HG03175 (cell line): ENCODE data around the gene SPR.

Experiments
- ATAC-seq: cut with Tn5 transposase; IDR thresholded peaks from one replicate; pipeline ENCODE4 v1.9.1; 2021; ENCODE audit warnings: mild to moderate bottlenecking, moderate library complexity; ENCODE audit not compliant: unreplicated experiment

SPR gene

DNA sequence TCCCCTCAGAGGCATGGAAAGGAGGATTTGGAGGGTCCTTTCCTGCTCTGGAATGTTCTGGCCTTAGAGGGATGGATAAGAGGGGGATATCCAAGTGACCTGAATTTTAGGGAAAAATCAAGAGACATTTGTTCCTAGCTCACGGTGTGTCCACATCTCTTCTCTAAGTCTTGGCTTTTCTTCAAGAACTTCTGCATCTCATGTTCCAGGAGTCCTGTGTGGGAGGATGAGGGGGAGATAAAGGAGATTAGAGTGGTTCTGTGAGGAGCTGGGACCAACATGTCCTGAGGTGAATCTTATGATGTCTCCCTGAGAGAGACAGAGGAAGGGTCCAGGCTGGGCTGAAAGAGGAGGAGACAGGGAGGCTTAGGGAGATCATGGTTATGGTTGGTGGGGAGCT lies 41.8 kb downstream of the SPR start:
- no peak for ATAC-seq

DNA sequence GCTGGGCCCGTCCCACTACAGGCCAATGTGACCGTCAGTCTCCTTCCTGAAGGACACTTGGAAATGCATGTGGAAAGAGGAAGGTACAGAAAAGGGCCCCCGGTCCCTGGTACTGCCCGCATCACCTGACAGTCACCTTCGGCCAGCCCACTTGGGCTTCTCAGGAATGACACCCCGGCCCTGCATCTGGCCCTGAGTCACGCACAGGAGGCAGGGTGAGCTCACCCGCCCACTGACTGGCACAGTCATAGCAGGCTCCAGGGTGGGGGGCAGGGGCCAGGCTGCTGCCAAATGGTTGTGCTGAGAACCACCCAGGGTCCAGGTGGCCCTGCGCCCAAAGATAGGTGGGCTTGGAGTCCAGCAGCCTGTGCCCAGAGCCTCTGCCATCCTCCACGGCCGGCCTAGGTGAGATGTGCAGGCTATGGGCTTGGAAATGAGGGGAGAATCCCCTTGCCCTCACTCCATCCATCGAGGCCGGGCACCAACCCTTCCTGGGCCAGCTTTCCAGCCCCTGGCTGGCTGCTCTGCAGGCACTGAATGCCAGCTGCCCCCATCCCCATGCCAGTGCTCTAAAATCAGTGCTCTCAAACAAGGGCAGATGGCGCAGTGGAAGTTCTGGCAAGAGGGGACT lies 44.2 kb downstream of the SPR start:
- ATAC-seq: no peak

DNA sequence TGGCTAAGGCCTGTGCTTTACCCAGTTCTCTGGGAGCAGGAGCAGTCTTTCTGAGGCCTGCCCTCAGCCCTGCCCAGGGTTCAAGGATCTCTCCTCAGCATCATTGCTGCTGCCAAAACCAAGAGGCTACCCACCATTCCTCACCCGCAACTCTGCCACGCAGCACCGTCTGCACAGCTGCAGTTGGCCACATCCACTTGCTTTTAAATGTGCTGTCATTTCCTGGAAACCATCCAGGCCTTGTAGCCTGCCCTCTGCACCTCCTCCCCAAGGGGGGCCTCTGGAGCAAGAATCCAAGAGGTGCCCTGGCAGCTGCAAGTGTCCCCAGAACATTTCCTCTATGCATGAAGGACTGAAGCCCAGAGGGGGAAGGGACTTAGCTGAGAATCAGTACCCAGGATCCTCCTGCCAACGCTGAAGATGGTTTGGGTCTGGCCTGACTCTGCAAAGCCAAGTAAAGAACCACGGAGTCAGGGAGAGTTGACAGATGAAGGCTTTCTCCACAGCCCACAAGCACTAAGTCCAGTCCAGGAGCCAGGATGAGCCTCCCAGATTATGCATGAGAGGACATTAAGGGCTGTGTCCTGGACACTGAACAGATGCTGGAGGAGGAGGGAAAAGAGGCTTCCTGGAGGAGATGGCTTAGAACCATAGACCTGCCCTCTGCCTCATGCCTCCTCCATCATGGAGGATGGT lies 45.0 kb downstream of the SPR start:
- no peak for ATAC-seq

DNA sequence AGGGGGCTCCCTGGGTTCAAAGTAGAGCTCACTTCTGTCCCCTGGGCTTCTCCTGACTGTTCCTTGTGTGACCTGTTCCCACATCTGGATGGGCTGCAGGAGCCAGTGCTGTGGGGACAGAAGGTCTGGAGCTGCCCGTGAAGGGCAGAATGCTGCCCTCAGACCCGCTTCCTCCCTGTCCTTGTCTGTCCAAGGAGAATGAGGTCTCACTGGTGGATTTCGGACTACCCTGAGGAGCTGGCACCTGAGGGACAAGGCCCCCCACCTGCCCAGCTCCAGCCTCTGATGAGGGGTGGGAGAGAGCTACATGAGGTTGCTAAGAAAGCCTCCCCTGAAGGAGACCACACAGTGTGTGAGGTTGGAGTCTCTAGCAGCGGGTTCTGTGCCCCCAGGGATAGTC lies 45.6 kb downstream of the SPR start:
- ATAC-seq: no peak

DNA sequence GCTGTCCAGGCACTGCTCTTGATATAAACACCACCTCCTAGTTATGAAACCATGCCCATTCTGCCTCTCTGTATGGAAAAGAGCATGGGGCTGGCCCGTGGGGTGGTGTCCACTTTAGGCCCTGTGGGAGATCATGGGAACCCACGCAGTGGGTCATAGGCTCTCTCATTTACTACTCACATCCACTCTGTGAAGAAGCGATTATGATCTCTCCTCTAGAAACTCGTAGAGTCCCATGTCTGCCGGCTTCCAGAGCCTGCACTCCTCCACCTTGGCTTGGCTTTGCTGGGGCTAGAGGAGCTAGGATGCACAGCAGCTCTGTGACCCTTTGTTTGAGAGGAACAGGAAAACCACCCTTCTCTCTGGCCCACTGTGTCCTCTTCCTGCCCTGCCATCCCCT lies 46.0 kb downstream of the SPR start:
- no peak for ATAC-seq

DNA sequence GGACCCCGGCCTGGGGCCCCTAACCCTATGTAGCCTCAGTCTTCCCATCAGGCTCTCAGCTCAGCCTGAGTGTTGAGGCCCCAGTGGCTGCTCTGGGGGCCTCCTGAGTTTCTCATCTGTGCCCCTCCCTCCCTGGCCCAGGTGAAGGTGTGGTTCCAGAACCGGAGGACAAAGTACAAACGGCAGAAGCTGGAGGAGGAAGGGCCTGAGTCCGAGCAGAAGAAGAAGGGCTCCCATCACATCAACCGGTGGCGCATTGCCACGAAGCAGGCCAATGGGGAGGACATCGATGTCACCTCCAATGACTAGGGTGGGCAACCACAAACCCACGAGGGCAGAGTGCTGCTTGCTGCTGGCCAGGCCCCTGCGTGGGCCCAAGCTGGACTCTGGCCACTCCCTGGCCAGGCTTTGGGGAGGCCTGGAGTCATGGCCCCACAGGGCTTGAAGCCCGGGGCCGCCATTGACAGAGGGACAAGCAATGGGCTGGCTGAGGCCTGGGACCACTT lies 46.5 kb downstream of the SPR start:
- no peak for ATAC-seq

DNA sequence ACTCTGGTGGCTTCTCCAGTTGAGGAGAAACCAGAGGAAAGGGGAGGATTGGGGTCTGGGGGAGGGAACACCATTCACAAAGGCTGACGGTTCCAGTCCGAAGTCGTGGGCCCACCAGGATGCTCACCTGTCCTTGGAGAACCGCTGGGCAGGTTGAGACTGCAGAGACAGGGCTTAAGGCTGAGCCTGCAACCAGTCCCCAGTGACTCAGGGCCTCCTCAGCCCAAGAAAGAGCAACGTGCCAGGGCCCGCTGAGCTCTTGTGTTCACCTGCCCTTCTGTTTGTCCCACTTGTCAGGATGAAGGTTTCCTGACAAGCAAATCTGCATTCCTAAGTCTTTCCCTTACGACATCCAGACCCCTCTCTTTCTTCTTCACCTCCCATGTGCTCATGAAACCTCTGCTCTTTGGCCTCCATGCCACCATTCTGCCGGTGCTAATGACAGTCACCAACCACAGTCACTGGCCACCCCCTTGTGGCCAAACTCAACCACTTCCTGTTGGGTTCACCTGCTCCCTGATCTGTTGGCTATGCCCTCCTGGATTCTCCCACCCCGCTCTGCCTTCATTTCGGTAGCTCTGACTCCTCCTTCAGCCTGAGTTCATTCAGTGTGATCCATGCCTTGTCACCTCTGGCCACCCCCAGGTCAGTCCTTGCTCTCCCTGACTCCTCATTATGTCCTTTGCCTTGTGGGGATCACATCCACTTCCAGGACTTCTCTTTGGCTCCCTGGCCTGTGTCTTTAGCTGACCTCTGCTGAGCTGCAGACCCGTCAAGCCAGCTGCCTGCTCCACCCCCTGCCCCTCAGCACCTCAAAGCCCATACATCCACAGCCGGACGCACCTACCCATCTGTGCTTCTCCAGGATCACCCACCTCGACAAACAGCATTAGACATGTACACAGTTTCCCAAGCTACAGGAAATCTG lies 47.7 kb downstream of the SPR start:
- ATAC-seq: peak; percentile 48

DNA sequence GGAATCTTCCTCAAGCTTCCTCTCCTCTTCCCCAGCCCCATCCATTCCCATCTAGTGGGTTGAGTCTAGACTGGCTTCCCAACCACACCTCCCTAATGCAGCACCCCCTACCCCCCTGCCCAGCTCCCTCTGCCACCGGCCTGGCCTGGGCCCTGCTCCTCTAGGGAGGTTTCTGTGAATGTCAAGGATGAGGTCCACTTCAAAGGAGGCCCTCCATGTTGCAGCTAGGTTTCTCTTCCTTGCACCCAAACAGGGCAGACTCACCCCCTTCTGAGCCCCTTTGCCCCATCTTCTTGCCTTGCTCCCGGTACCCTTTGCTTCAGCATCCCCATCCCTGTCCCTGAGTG lies 48.4 kb downstream of the SPR start:
- no peak for ATAC-seq

DNA sequence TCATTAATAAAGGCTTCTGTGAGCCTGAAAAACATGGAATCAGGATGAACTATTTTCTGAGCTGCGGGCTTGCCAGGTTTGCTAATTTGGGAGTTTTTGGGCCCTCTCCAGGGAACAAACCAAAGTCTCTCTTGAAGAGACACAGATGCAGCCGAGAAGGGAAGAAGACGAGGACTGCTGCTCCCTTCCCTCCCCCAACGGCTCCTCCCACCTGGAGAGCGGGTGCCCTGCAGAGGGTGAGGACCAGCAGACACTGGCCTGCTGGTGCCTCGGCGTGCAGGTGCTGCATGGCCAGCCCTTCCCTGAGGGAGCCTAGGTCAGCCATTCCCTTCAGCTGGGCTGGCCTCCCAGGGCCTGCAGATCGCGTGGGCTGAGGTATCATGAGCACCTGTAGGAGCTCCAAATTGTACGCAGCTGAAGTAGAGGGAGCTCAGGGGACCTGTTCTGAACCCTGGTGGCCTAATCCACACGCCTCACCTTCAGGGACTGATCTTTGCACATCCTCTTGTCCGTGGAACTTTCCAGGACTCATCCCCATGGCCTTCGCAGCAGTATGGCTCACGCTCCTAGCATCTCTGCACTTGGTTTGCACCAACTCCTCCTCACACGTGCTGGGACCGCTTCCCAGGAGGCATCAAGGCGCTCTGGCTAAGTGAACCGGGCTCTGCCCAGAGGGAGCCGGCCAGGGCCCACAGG lies 49.6 kb downstream of the SPR start:
- no peak for ATAC-seq

DNA sequence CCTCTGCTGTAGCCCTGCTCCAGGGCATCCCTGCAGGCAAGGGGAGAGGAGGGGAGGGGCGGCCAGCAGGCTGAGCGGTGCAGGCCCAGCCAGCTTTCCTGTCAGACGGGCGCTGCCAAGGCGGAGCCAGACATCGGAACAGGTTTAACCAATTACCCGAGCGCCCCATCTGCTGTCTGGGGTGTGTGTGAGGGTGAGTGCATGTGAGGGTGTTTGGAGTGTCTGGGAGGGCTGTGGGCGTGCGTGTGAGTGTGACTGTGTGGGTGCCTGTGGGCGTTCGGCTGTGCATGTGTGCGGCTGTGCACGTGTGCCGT lies 50.1 kb downstream of the SPR start:
- no peak for ATAC-seq

DNA sequence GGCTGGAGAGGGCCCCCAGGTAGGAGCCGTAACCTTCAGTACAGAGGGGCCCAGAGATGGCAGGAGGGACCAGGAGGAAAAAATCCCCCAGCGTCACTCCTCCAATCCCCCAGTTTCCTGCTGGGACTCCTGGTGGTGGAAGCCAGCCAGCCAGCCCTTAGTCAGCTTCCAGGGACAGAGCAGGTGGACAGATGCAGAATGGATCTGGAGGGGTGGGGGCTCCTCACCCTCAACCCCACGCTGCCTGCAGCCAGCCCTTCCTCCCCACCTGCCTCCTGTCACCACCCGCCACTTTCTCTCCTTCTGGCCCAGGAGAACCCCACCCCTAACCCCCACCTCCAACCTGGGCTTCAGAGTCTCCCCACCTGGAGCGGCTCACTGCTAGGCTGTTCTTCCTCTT lies 51.2 kb downstream of the SPR start:
- no peak for ATAC-seq

DNA sequence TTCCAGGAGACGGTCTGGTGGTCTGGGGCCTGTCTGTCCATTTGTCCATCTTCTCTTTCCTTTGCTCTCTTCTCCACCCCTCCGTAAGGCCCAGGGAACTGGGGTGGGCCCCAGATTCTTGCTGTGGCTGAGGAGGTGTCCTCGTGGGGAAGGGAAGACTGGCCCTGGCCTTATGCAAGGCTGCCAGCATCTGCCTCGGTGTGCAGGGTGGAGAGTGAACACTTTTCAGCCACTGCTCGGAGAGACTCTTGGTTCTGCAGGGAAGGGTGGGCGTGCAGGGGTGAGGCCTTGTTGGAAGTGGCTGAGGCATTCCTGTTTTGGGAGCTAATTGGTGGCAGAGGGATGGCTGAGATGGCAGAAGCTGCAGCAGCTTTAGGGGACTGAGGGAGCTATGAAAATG lies 53.2 kb downstream of the SPR start:
- no peak for ATAC-seq

DNA sequence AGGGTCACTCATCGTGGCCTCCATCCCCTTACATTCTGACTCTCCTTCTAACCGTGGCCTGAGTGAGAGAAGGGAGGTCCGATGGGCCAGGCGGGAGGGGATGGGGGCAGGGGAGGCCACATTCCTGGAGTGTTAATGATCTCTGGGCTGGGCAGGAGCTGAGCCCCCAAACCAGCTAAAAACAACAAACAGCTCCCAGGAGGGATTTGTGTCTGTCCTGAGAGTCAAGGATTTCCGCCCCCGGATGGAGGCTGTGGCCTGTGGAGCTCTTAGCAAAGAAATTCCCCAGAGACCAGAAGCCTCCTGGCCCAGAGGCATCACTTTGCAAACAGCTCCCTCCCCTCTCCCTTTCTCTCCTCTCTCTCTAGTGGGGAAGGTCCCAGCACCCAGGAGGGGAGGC lies 53.6 kb downstream of the SPR start:
- ATAC-seq: no peak
